Measurements from ENCODE around the gene NEURL2. TPM values are rescaled to one million over a fixed set of nuclear protein-coding genes. Genes with fewer than 3 reads are reported as not detected.

The NEURL2 gene
- total RNA-seq, 1 donor, result 6.8 TPM

DNA sequence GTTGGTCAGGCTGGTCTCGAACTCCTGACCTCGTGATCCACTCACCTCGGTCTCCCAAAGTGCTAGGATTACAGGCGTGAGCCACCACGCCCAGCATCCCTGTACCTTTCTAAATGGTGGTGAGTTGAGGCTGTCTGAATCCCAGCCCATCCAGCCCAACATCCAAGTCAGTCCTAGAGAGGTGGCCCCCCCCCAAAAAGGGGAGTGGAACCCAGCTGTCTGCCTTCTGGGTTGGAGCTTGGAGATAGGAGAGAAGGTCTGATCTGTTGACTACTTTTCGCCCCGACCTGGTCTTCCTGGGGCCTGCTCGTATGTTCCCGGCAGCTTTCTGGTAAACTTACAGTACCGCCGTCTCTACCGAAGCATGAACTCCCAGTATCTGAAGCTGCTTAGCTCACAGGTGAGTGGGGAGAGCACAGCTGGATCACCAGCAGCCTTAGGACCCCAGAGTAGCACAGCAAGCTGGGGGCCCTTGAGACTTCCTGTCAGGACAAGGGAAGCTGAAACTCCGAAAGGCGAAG lies 5.7 kb upstream of the NEURL2 start:
- TF ChIP-seq, protein P1, sequence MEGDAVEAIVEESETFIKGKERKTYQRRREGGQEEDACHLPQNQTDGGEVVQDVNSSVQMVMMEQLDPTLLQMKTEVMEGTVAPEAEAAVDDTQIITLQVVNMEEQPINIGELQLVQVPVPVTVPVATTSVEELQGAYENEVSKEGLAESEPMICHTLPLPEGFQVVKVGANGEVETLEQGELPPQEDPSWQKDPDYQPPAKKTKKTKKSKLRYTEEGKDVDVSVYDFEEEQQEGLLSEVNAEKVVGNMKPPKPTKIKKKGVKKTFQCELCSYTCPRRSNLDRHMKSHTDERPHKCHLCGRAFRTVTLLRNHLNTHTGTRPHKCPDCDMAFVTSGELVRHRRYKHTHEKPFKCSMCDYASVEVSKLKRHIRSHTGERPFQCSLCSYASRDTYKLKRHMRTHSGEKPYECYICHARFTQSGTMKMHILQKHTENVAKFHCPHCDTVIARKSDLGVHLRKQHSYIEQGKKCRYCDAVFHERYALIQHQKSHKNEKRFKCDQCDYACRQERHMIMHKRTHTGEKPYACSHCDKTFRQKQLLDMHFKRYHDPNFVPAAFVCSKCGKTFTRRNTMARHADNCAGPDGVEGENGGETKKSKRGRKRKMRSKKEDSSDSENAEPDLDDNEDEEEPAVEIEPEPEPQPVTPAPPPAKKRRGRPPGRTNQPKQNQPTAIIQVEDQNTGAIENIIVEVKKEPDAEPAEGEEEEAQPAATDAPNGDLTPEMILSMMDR (IDR thresholded peaks at IDR 0.05; ENCODE audit: insufficient read depth, low read length), result no peak
- DNase-seq (ENCODE audit: low read depth), result no peak
- H3K4me3 ChIP-seq (ENCODE audit: low read depth, low read length), result no peak overlapping the region

DNA sequence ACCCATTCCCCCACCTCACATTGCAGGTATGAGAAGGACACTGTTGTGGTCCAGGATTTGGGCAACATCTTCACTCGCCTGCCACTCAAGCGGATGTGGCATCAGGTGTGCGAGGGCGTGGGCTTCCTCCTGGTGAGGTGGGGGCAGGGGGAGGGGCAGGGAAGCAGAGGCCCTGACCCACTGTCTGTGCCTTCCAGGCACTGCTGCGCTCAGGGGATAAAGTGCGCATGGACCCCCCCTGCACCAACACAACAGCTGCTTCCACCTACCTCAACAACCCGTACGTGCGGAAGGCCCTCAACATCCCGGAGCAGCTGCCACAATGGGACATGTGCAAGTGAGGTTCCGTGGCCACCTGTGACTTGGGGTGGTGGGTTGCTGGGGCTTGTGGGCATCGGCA lies 3.8 kb upstream of the NEURL2 start:
- DNase-seq (ENCODE audit: low read depth), result no peak
- TF ChIP-seq, protein P1 (IDR thresholded peaks at IDR 0.05; ENCODE audit: insufficient read depth, low read length), result no peak
- H3K4me3 ChIP-seq (ENCODE audit: low read depth, low read length), result no peak overlapping the region

DNA sequence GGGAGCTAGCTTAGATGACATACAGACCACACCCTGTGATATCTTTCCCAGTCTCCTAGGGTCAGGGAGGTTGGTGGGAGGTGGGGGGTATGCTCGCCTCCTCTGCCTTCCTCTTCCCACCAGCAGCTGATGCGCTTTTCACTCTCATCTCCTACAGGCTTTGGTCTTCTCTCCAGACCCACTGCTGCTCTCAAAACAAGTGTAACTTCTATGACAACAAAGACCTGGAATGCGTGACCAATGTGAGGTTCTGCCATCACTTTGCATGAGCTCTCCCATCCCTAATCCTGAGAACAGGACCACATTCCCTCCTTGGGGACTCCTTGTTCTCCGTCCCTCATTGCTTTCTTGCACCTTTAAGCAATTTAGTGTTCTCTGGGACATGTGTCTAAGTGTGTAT lies 2.8 kb upstream of the NEURL2 start:
- TF ChIP-seq, protein P1 (IDR thresholded peaks at IDR 0.05; ENCODE audit: insufficient read depth, low read length), result no peak

DNA sequence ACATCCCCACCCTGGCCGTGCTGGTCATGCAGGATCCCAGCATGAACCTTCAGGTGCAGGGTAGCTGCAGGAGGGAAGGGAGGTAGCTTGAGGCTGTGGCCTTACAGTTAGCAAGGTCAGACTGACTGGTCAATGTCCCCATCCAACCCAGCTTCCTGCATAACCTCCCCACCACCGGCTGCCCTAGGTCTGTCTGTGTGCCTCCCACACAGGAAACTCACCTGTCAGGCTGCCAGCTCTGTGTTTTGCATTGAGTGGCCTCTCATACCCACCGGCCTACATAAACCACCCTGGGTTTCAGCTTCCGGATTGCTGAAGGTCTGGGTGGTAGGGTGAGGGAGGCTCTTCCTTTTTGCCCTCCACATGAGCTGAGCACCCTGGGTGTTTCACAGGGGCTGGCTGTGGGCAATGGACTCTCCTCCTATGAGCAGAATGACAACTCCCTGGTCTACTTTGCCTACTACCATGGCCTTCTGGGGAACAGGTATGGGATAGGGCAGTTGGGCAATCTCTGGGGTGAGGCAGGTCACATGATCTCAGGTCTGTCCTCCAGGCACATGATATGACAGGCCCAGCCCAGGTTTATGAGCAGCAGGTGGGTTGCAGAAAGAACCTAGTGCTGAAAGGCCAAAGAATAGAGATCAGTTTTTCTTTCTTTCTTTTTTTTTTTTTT lies 2.0 kb upstream of the NEURL2 start:
- TF ChIP-seq, protein P1 (IDR thresholded peaks at IDR 0.05; ENCODE audit: insufficient read depth, low read length), result no peak
- DNase-seq (ENCODE audit: low read depth), result no peak
- peak overlapping the region; percentile 85 for H3K4me3 ChIP-seq (ENCODE audit: low read depth, low read length)

More for the DNA sequence above, 2.8 kb upstream of the NEURL2 start:
- H3K4me3 ChIP-seq (ENCODE audit: low read depth, low read length), result no peak overlapping the region
- no peak for DNase-seq (ENCODE audit: low read depth)

DNA sequence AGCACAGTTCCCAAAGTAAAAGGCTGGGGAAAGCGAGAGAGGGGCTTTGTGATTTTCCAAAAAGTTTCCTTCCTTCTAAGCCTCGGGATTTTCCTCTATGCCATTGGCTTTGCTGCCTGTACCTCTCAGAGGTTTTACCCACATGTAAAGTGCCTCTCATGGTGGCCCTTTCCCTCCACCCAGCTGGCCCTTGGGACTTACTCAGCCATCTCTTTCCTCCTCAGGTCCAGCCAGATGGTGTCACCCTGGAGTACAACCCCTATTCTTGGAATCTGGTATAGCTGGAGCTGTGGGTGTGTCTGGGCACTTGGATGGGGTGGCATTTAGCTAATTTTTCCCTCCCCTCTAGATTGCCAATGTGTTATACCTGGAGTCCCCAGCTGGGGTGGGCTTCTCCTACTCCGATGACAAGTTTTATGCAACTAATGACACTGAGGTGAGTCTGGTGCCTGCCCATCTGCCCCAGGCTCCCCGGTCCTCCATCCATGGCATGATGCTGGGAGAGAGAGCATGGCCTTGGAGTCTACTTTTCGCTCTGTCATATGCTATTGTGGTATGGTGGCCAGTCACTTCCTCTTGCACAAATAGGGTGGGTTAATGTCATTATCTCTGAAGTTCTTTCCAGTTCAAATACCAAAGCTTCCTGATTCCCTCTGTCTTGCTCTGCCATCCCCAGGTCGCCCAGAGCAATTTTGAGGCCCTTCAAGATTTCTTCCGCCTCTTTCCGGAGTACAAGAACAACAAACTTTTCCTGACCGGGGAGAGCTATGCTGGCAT lies 1.2 kb upstream of the NEURL2 start:
- peak; percentile 36 for DNase-seq (ENCODE audit: low read depth)
- peak overlapping the region; percentile 85 for H3K4me3 ChIP-seq (ENCODE audit: low read depth, low read length)
- TF ChIP-seq, protein P1 (IDR thresholded peaks at IDR 0.05; ENCODE audit: insufficient read depth, low read length), result peak; percentile 25

DNA sequence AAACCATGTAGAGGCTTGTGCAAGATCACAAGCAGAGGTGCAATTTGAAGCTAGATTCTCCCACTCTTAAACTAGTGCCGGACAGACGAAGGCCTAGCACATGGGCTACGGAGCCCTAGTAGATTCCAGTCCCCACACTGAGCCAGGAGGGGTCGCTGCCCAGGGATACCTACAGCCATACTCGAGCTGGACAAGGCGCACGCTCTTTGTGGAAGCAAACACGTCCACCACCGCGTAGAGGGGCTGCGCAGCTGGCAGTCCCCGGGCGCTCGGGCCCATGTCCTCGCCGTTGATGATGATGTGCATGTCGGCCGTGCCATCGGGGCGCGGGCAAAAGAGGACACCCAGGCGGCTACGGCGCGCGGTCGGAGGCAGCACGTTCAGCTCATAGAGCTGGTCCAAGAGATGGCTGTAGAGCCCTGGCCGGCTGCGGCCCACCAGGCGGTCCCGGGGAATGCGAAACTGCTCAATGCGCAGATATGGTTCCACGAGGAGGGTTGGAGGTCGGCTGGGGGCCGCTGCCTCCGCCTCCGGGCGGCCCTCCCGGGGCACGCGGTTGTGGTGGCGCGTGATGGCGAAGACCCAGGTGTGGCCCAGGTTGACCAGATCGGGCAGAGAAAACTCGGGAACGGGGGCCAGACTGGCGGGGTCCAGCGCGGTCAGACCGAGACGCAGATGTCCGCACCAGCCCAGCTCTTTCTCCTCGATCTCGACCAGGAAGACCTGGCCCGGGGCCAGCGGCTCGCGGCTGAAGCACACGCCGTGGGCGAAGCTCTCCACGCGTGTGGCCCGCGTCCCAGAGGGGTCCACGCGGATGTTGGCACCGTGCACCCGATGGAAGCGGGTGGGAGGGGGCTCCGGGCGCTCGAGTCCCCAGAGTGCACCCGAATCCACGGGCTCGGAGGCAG lies 677 bp downstream of the NEURL2 start:
- TF ChIP-seq, protein P1 (IDR thresholded peaks at IDR 0.05; ENCODE audit: insufficient read depth, low read length), result peak; percentile 76
- peak overlapping the region; percentile 85 for H3K4me3 ChIP-seq (ENCODE audit: low read depth, low read length)
- peak; percentile 78 for DNase-seq (ENCODE audit: low read depth)
